ENCODE results near the gene OVOL2.
"Not testable (repeated sequence)": the region's sequence is repeated elsewhere in the genome, so short reads cannot be mapped to it uniquely, and the experiment has no call there.

Gene OVOL2

DNA sequence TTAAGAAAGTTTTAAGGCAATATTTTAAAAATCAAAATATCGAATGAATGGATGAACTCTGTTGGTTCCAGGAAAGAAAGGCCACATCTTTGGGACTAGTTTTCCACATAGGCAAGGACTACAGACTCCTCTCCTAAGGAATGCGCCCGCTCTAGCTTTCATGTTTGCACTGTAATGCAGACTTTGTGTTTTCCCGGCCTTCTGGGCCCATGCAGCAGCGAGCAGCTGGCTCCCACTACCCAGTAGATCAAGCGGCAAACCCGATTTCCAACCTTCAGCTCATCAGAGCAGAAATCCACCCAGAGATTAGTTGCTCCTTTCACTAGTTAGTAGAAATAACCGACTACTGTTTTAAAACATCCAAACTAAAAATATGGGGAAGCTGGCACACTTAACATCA lies 27.7 kb downstream of the OVOL2 start:
- Histone ChIP-seq H4K8ac (ENCODE audit: low read depth, low read length) (no peak overlapping the region), H3K23ac (ENCODE audit: low read depth, low read length, poor library complexity) (no peak overlapping the region), H3K4me3 (ENCODE audit: low read length in 2 of 2) (no peak overlapping the region), H3K4me1 (ENCODE audit: control insufficient read depth in 2 of 2, insufficient read depth in 1 of 2, low read depth in 1 of 2, low read length in 2 of 2) (peaks cover 0 to 13% of the 10 kb centered on the region in 2 donors), H3K27me3 (ENCODE audit: control insufficient read depth in 3 of 3, insufficient read depth in 3 of 3, low read depth in 1 of 3, low read length in 3 of 3) (peaks cover 0 to 45% (median 0%) of the 10 kb centered on the region in 3 experiments), H3K18ac (ENCODE audit: low read length) (no peak overlapping the region), H3K27ac (replicated peaks; ENCODE audit: low read length) (no peak overlapping the region), H3K36me3 (replicated peaks in 1 of 2; ENCODE audit: control insufficient read depth in 2 of 2, insufficient read depth in 2 of 2, low read length in 2 of 2) (no peaks in the 10 kb centered on the region), H4K91ac (ENCODE audit: low read depth, low read length, poor library complexity) (no peak overlapping the region), H3K9me3 (replicated peaks in 1 of 2; ENCODE audit: control insufficient read depth in 2 of 2, insufficient read depth in 1 of 2, low read depth in 1 of 2, low read length in 2 of 2) (no peaks in the 10 kb centered on the region), H3K4ac (ENCODE audit: low read length) (no peak overlapping the region), H2BK5ac (ENCODE audit: low read length) (no peak overlapping the region), H3K4me2 (ENCODE audit: insufficient read depth, low read length, poor library complexity, severe bottlenecking) (no peak overlapping the region), H3K14ac (ENCODE audit: low read length) (no peak overlapping the region), H3K79me1 (ENCODE audit: low read depth, low read length) (no peaks in the 10 kb centered on the region), H2BK120ac (ENCODE audit: low read depth, low read length) (no peak overlapping the region), H2BK15ac (ENCODE audit: low read length) (no peak overlapping the region), H2BK12ac (ENCODE audit: low read length) (no peak overlapping the region), H2AK5ac (ENCODE audit: low read depth, low read length) (peak overlapping the region; percentile 90), H2AFZ (ENCODE audit: low read length) (no peak overlapping the region), H3K9ac (ENCODE audit: low read depth, low read length, poor library complexity) (no peak overlapping the region)
- no CpG with 5 or more reads among the region's 8 CpGs for WGBS, 2 donors (ENCODE audit: extremely low coverage in 2 of 2, insufficient read length in 2 of 2, insufficient replicate concordance in 1 of 2)
- DNase-seq (ENCODE audit: low spot score), result no peak

GRCh38 chr20:18027011-18027410 lies 30.7 kb downstream of the OVOL2 start:
- H2AFZ ChIP-seq (ENCODE audit: low read length); H3K4ac ChIP-seq (ENCODE audit: low read length); H3K79me1 ChIP-seq (ENCODE audit: low read depth, low read length); H3K9me3 ChIP-seq (replicated peaks in 1 of 2; ENCODE audit: control insufficient read depth in 2 of 2, insufficient read depth in 1 of 2, low read depth in 1 of 2, low read length in 2 of 2); H4K8ac ChIP-seq (ENCODE audit: low read depth, low read length); H2BK5ac ChIP-seq (ENCODE audit: low read length); H4K91ac ChIP-seq (ENCODE audit: low read depth, low read length, poor library complexity); H3K18ac ChIP-seq (ENCODE audit: low read length); H3K9ac ChIP-seq (ENCODE audit: low read depth, low read length, poor library complexity); H3K4me1 ChIP-seq (ENCODE audit: control insufficient read depth in 2 of 2, insufficient read depth in 1 of 2, low read depth in 1 of 2, low read length in 2 of 2); H3K4me3 ChIP-seq (ENCODE audit: low read length in 2 of 2); H3K27ac ChIP-seq (replicated peaks; ENCODE audit: low read length); H3K36me3 ChIP-seq (replicated peaks in 1 of 2; ENCODE audit: control insufficient read depth in 2 of 2, insufficient read depth in 2 of 2, low read length in 2 of 2); DNase-seq (ENCODE audit: low spot score); H3K14ac ChIP-seq (ENCODE audit: low read length); H3K4me2 ChIP-seq (ENCODE audit: insufficient read depth, low read length, poor library complexity, severe bottlenecking); H2BK15ac ChIP-seq (ENCODE audit: low read length); H3K23ac ChIP-seq (ENCODE audit: low read depth, low read length, poor library complexity); H2BK120ac ChIP-seq (ENCODE audit: low read depth, low read length); H2BK12ac ChIP-seq (ENCODE audit: low read length); H2AK5ac ChIP-seq (ENCODE audit: low read depth, low read length): not testable (repeated sequence)
- WGBS, 2 donors (ENCODE audit: extremely low coverage in 2 of 2, insufficient read length in 2 of 2, insufficient replicate concordance in 1 of 2), result no CpG with 5 or more reads among the region's 7 CpGs
- H3K27me3 ChIP-seq (ENCODE audit: control insufficient read depth in 3 of 3, insufficient read depth in 3 of 3, low read depth in 1 of 3, low read length in 3 of 3), result peaks cover 0 to 32% (median 0%) of the 10 kb centered on the region in 3 experiments

GRCh38 chr20:18024606-18025127 lies 33.0 kb downstream of the OVOL2 start:
- Histone ChIP-seq H3K9ac (ENCODE audit: low read depth, low read length, poor library complexity) (no peak overlapping the region), H2BK5ac (ENCODE audit: low read length) (no peak overlapping the region), H2BK12ac (ENCODE audit: low read length) (peak overlapping the region; percentile 4), H3K4me3 (ENCODE audit: low read length in 2 of 2) (no peak overlapping the region), H4K91ac (ENCODE audit: low read depth, low read length, poor library complexity) (no peak overlapping the region), H4K8ac (ENCODE audit: low read depth, low read length) (no peak overlapping the region), H2AK5ac (ENCODE audit: low read depth, low read length) (peak overlapping the region; percentile 56), H3K4me1 (ENCODE audit: control insufficient read depth in 2 of 2, insufficient read depth in 1 of 2, low read depth in 1 of 2, low read length in 2 of 2) (no peaks in the 10 kb centered on the region), H2BK15ac (ENCODE audit: low read length) (no peak overlapping the region), H3K4ac (ENCODE audit: low read length) (no peak overlapping the region), H3K27me3 (ENCODE audit: control insufficient read depth in 3 of 3, insufficient read depth in 3 of 3, low read depth in 1 of 3, low read length in 3 of 3) (peaks cover 0 to 11% (median 0%) of the 10 kb centered on the region in 3 experiments), H3K4me2 (ENCODE audit: insufficient read depth, low read length, poor library complexity, severe bottlenecking) (no peak overlapping the region), H3K18ac (ENCODE audit: low read length) (peak overlapping the region; percentile 7), H3K27ac (replicated peaks; ENCODE audit: low read length) (no peak overlapping the region), H3K14ac (ENCODE audit: low read length) (no peak overlapping the region), H3K79me1 (ENCODE audit: low read depth, low read length) (no peaks in the 10 kb centered on the region), H3K36me3 (replicated peaks in 1 of 2; ENCODE audit: control insufficient read depth in 2 of 2, insufficient read depth in 2 of 2, low read length in 2 of 2) (no peaks in the 10 kb centered on the region), H2AFZ (ENCODE audit: low read length) (no peak overlapping the region), H3K23ac (ENCODE audit: low read depth, low read length, poor library complexity) (peak overlapping the region; percentile 25), H2BK120ac (ENCODE audit: low read depth, low read length) (no peak overlapping the region), H3K9me3 (replicated peaks in 1 of 2; ENCODE audit: control insufficient read depth in 2 of 2, insufficient read depth in 1 of 2, low read depth in 1 of 2, low read length in 2 of 2) (peaks cover 0 to 3% of the 10 kb centered on the region in 2 donors)
- no peak for DNase-seq (ENCODE audit: low spot score)
- no CpG with 5 or more reads among the region's 15 CpGs for WGBS, 2 donors (ENCODE audit: extremely low coverage in 2 of 2, insufficient read length in 2 of 2, insufficient replicate concordance in 1 of 2)

- Histone ChIP-seq H3K23ac (ENCODE audit: low read depth, low read length, poor library complexity) (no peak overlapping the region), H3K18ac (ENCODE audit: low read length) (peak overlapping the region; percentile 57), H3K14ac (ENCODE audit: low read length) (no peak overlapping the region), H3K9me3 (replicated peaks in 1 of 2; ENCODE audit: control insufficient read depth in 2 of 2, insufficient read depth in 1 of 2, low read depth in 1 of 2, low read length in 2 of 2) (peaks cover 0 to 3% of the 10 kb centered on the region in 2 donors), H2BK12ac (ENCODE audit: low read length) (no peak overlapping the region), H4K91ac (ENCODE audit: low read depth, low read length, poor library complexity) (no peak overlapping the region), H3K4me3 (ENCODE audit: low read length in 2 of 2) (no peak overlapping the region), H3K36me3 (replicated peaks in 1 of 2; ENCODE audit: control insufficient read depth in 2 of 2, insufficient read depth in 2 of 2, low read length in 2 of 2) (no peaks in the 10 kb centered on the region), H4K8ac (ENCODE audit: low read depth, low read length) (no peak overlapping the region), H3K27me3 (ENCODE audit: control insufficient read depth in 3 of 3, insufficient read depth in 3 of 3, low read depth in 1 of 3, low read length in 3 of 3) (peaks cover 0 to 7% (median 0%) of the 10 kb centered on the region in 3 experiments), H3K27ac (replicated peaks; ENCODE audit: low read length) (no peak overlapping the region), H3K79me1 (ENCODE audit: low read depth, low read length) (no peaks in the 10 kb centered on the region), H2BK15ac (ENCODE audit: low read length) (no peak overlapping the region), H3K4me2 (ENCODE audit: insufficient read depth, low read length, poor library complexity, severe bottlenecking) (no peak overlapping the region), H3K4me1 (ENCODE audit: control insufficient read depth in 2 of 2, insufficient read depth in 1 of 2, low read depth in 1 of 2, low read length in 2 of 2) (no peaks in the 10 kb centered on the region), H3K9ac (ENCODE audit: low read depth, low read length, poor library complexity) (no peak overlapping the region), H3K4ac (ENCODE audit: low read length) (no peak overlapping the region), H2BK120ac (ENCODE audit: low read depth, low read length) (no peak overlapping the region), H2AFZ (ENCODE audit: low read length) (no peak overlapping the region), H2AK5ac (ENCODE audit: low read depth, low read length) (no peak overlapping the region), H2BK5ac (ENCODE audit: low read length) (no peak overlapping the region)
- DNase-seq (ENCODE audit: low spot score), result no peak
- no CpG with 5 or more reads among the region's 7 CpGs for WGBS, 2 donors (ENCODE audit: extremely low coverage in 2 of 2, insufficient read length in 2 of 2, insufficient replicate concordance in 1 of 2)
Measured at GRCh38 chr20:18020931-18021330, 36.8 kb downstream of the OVOL2 start.

All from neuronal stem cell (in vitro differentiated cells).